GM19023 (cell line): ENCODE results near the gene C9.
"Not testable (repeated sequence)": the region's sequence is repeated elsewhere in the genome, so short reads cannot be mapped to it uniquely, and the experiment has no call there.

Source experiments
- ATAC-seq: cut with Tn5 transposase; IDR thresholded peaks from one replicate; pipeline ENCODE4 v1.9.1; 2021; ENCODE audit warnings: mild to moderate bottlenecking, moderate library complexity; ENCODE audit not compliant: unreplicated experiment

Gene C9

GRCh38 chr5:39333104-39333503, 31.2 kb downstream of the C9 start:
- ATAC-seq: no peak

- no peak for ATAC-seq
Measured at GRCh38 chr5:39331861-39332381, 32.4 kb downstream of the C9 start.

- ATAC-seq: no peak
Measured at GRCh38 chr5:39328731-39329130, 35.6 kb downstream of the C9 start.

- ATAC-seq: no peak
Measured at GRCh38 chr5:39323542-39323941, 40.8 kb downstream of the C9 start.

GRCh38 chr5:39319395-39319794, 44.9 kb downstream of the C9 start:
- ATAC-seq: no peak

- ATAC-seq: not testable (repeated sequence)
Measured at GRCh38 chr5:39316464-39316863, 47.8 kb downstream of the C9 start.

- ATAC-seq: no peak
Measured at GRCh38 chr5:39315995-39316394, 48.3 kb downstream of the C9 start.

GRCh38 chr5:39314591-39314990, 49.7 kb downstream of the C9 start:
- no peak for ATAC-seq

GRCh38 chr5:39309534-39309933, 54.8 kb downstream of the C9 start:
- no peak for ATAC-seq

GRCh38 chr5:39302472-39302871, 61.8 kb downstream of the C9 start:
- no peak for ATAC-seq

- ATAC-seq: no peak
Measured at GRCh38 chr5:39301406-39301805, 62.9 kb downstream of the C9 start.

- no peak for ATAC-seq
Measured at GRCh38 chr5:39299962-39300361, 64.3 kb downstream of the C9 start.

GRCh38 chr5:39294736-39295135, 69.6 kb downstream of the C9 start:
- no peak for ATAC-seq

GRCh38 chr5:39284552-39284951, 79.7 kb downstream of the C9 start:
- no peak for ATAC-seq

- ATAC-seq: peak; percentile 77
Measured at GRCh38 chr5:39283231-39283818, 81.0 kb downstream of the C9 start.

- ATAC-seq: no peak
Measured at GRCh38 chr5:39282561-39282960, 81.7 kb downstream of the C9 start.

GRCh38 chr5:39275865-39276264, 88.4 kb downstream of the C9 start:
- ATAC-seq: not testable (repeated sequence)

- peak; percentile 86 for ATAC-seq
Measured at GRCh38 chr5:39274398-39275085, 89.8 kb downstream of the C9 start.

GRCh38 chr5:39273314-39273954, 90.9 kb downstream of the C9 start:
- ATAC-seq: no peak

- not testable (repeated sequence) for ATAC-seq
Measured at GRCh38 chr5:39272869-39273231, 91.4 kb downstream of the C9 start.

GRCh38 chr5:39270225-39270848, 94.0 kb downstream of the C9 start:
- peak; percentile 49 for ATAC-seq

- ATAC-seq: no peak
Measured at GRCh38 chr5:39267186-39267585, 97.1 kb downstream of the C9 start.
